Lower lobe of right lung (tissue), 1 donor: ENCODE data around the gene IGLL5. TPM values are rescaled to one million over a fixed set of nuclear protein-coding genes. Genes with fewer than 3 reads are reported as not detected.

Experiments used
- microRNA-seq: library from miRNA; unstranded; fragments of <30 nt; microRNA quantifications from one replicate; pipeline ENCODE4 v1.2.0, GENCODE V29; 2020; ENCODE audit warnings: borderline number of aligned reads
- total RNA-seq: library from RNA; stranded (reverse); fragmentation: NEBNext Ultra II Directional; extraction: Animal tissue kit (Norgen Biotek cat#: 25700); gene quantifications from one replicate; pipeline ENCODE4 v1.2.1, GENCODE V29; 2021
- donor health status: DM: no; HTN: yes; CAD: no; lungs with severe emphysema.

The IGLL5 gene
- total RNA-seq, 1 donor from 2014 or later, result 11.1 TPM

Small RNA genes within 50 kb of the gene (microRNA-seq; reads per million reads assigned to microRNA genes)
- not detected for gene MIR5571

Other genes with a start within 250 kb of the IGLL5 start
- 2.7 TPM for gene GGTLC2, start 243.2 kb upstream of the IGLL5 start, total RNA-seq
- gene GNAZ, start 182.7 kb downstream of the IGLL5 start, total RNA-seq, result 2.4 TPM